HUDEP-2 (cell line): ENCODE data around the gene MYO7B.
A peak's percentile ranks its signal among the peaks of the same experiment; 100 is the strongest.

Experiments used
- DNase-seq, 76 experiments: peaks; one replicate each; lab custom pipeline; 2025; ENCODE audit not compliant: unreplicated experiment in 76 of 76; lab: John Stamatoyannopoulos, UW

MYO7B gene

DNA sequence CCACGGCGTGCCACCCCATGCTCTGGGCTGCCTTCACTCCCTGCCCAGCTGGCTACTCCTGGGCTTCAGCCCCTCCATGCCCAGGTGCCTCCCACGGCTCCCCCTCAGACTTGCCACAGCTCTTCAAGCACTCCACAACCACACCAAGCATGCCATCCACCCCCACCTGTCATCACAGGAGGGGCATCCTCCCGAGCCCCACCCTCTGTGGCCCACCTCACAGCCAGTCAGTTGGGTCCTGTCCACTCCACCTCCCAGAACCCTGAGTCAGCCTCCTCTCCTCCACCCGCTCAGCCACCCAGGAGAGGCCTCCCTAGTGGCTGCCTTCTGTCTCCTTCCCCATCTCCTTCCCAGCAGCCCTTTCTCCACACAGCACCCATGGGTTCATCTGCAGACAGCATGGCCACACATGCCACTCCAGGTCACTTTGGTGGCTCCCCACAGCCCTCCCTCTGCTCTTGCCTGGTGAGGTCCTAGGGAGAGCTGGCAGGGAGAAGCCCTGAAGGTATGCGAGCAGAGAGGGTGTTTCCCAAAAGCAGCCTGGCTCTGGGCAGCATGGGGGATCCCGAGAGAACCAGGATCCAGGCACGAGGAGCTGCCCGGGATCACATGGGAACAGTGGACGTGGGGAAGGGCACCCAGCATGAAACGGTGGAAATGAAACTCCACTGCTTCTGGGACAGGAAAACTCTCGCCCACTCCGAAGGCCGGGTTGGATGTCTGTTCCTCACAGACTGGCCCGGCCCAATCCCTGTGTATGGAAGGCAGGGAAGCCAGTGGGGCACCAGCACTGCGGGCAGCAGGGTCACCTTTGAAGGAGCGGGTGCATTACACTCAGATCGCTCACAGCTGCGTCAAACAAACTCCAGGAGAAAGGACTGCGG lies 137.1 kb downstream of the MYO7B start:
- no peak for DNase-seq

DNA sequence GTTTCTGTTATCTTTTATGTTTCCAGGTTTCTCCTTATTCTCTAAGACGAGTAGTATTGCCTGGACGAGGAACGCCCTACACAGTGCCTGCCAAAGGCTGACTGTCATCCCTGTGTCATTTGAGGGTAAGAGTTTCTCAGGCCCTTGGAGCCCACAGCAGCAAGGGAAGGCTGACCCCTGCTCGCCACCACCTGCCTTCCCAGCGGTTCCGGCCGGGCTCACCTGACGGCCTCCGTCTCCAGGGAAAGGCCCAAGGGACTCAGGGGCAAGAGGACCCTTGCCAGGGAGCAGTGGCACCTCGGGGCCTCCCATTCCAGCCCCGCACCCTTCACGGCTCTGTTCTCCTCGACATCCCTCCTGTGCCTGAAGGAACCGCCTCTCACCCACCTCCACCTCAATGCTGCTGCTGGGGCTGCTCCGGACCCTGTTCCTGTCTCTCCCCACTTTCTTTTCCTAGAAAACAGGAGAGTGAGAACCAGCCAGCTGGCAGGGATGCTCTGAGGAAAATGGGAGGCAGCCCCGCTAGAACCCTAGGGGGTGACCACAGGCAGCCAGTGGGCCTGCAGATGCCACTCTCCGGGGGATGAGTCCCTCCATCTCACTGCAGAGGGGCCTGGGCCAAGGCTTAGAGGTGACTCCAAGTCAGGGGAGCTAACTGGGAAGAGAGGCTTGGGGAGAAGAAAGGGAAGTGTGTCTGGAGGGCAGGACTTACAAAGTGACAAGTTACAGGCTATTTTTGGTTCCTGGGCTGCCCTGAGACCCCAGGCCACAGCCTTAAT lies 138.0 kb downstream of the MYO7B start:
- DNase-seq: no peak

DNA sequence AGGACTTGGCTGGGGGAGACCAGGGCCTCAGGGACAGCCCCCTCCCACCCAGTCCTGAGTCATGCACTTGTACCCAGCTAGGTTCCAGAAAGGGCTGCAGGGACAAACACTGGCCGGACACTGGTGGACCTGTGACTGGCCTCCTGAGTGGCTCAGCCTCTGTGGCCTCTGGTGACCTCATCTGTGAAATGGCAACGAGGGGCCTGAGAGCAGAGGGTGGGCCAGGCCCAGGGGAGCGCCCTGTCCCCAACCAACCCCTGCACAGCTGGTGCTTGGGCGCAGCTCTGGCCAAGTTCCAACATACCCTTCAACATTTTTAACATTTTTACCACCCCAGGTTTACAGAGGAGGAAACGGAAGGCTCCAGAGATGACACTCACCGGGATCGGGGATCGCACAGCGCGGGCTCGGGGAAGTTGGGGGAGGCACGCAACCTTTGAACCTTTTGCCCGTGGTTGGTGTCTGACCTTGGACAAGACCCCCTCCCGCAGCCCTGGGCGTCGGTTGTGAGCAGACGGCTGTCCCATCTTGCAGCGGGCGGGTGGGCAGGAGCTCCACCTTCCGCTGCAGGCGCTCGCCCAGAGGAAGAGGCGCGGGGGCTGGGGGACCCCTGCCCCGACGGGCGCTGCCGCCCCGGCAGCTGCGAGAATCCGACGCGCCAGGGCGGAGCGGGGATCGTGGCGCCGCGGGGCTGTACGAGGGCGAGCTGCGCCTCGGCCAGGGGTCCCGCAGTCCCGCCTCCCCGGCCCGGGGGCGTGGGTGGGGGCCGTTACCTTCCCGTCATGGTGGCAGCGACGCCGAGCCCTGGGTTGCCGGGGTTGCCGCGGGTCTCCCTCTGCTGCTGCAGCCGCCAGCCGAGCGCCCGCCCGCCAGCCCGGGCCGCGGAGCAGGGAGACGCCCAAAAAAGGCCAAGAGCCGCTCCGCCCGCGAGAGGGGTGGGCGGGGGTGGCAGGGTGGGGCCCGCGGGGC lies 139.0 kb downstream of the MYO7B start:
- peak in 10 of 76 experiments; percentile 4 to 31 (median 10) for DNase-seq

DNA sequence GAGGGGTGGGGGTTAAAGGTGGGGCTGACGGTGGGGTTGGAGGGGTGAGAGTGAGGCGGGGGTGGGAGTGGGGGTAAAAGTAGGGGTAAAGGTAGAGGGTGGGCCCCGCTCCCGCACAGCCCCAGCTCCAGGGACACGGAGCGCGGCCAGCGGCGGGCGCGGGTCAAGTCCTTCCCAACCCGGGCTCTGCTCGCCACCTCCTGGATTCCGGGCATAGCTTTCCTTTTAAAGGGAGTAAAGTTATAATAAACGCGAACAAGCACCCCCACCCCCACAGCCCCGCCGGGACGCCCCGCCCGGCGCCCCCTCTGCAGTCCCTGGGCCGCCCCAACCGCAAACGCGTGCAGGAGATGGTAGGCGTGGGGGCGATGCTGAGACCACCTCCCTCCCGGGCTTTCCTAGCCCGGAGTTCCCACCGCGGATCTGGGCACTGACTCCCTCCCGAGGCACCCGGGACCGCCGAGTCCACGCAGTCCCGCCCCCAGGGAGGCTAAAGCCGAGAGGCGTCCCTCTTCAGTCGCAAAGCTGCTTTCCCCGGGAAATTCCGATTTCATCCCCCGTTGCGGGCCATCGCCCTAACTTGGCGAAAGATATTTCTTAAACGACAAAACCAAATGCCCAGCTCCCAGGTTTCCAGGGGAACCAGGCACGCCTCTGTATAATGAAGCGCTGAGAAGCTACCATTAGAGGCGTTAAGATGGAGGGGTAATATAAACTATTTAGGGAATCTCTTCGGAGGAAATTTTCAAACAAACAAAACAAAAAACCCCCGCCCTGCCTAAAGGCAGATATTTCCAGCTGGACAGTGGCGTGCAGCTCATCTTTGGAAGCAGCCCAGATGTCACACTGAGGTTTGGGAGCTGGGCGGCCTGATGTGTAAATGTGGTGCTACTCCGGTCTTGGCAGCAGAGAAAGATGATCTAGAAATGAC lies 140.1 kb downstream of the MYO7B start, which contains the start of gene LIMS2:
Gene LIMS2, minus strand, starts transcription at position 200 of the 931 bp plus-strand sequence. CDS start 506 bp downstream, outside the sequence.
- no peak for DNase-seq

DNA sequence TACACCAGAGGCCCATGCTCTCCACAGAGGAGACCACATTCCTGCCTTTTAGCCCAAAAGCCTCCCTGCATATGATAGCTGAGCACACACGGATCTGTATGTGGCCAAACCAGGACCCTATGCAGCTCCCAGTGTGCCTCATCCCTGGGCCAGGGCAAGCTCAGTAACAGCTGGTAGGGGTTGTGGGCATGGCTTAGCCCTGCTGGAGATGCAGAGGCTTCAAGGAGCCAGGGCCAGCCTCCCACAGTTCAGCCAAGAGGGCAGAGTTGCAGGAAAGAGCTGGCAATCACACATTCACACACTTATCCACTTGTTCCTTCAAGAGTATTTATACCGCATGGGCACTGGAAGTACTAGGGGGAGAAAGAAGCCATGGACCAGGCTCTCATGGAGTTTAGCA lies 141.4 kb downstream of the MYO7B start:
- DNase-seq: no peak

DNA sequence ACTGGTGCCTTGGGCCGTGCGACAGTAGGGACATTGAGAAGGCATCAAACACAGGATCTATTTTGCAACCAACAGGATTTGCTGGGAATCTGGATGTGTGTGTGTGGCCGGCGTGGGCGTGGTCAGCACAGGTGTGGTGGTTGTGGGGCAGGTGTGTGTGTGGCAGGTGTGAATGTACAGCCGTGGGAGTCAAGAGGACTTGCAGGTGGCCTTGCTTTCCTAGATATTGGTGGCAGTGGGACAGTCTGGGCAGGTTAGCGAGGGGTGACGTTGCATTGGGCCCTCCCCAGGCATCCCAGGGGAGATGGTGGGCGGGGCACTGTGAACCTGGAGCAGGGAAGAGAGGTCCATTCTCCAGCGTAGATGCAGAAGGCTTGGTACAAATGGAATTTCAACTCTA lies 143.0 kb downstream of the MYO7B start:
- DNase-seq: no peak

DNA sequence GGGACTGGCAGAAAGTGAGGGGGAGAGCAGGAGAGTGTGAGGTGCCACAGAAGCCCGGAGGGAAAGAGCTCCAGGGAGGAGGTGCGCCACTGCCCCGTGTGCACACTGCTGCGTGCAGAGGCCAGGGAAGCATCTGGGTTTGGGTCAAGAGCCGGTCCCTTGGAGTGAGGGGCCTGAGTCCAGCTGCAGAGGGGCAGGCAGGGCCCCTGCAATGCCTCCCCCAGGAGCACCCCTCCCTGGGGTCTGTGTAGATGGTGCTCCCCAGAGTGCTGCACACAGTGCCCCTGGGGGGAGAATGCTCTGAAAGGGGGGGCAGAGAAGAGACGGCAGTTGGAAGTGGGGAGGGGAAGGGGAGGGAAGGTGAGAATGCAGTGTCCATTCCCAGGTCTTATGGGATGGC lies 143.5 kb downstream of the MYO7B start:
- DNase-seq: no peak

DNA sequence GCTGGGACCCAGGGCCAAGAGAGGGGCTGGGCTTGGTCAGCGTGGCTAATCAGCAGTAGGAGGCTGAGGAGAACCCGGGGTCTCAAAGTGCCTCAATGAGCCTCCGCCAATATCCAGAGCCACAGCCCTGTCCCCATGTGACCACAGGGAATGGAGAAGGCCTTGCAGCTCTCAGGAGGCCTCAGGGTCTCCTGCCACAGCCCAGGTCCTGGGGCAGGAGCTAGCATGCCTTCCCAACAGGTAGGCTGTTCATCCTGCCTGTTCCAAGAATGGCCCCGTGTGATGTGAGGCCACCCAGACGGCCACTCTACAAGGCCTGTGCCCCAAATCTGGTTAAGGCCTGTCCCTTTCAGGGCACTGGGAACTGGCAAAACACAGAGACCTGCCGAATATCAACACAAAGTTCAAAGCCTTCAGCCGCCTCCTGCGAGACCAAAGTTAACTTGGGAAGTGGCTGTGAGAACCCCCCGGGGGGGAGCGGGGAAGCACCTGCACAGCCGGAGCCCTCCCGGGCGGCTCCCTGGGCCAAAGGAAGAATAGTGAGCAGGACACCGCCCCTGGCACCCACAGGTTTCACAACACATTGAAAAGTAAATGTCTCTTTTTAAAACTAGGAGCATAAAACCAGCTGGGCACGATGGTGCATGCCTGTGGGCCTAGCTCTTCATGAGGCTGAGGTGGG lies 144.3 kb downstream of the MYO7B start:
- DNase-seq: no peak

DNA sequence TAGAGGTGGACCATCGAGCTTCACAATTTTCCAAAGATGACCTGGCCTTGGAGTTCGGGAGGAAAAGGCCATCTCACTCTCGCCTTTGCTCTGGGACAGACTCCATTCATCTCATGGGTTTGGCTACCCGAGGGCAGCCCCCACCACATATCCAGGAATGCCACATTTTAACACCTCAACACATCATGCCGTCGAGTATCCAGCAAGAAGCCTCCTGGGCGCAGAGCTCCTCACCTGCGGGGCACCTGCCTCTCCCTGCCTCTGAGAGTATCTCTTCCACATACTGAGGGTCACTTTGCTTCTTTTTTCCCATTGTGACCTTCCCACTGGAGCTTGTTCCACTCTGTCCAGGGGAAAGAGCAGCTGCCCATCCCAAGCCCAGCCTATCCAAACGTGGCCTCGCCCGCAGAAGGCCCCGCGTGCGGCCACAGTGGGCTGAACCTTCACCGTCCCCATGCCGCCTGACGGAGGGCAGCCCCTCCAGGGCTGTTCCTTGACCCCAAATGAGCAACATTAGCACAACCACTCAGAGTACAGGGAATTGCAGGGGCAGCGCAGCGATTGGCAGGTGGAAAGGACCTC lies 145.3 kb downstream of the MYO7B start:
- DNase-seq: no peak

DNA sequence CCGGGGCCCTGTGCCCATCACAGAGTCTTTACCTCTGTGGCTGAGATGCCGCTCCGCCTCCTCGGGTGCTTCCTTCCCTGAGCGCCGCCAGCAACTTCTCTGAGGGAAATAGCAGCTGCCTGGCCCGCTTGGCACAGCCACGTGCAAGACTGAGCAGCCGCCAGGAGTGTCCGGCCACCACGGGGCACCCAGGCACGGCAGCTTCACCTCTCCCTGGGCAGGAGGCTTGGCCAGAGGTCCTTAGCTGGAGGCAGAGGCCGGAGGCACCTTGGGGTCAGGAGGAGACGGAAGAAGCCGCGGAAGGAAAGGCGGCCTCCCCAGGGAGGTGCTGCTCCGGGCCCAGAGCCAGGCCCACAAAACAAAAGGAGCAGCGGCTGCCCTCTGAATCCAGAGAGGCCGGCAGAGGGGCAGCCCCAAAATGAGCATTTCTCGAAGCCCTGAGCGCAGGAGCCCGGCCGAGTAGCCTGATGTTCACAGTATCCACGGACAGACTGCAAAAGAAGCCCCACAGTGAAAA lies 145.9 kb downstream of the MYO7B start:
- DNase-seq: no peak

DNA sequence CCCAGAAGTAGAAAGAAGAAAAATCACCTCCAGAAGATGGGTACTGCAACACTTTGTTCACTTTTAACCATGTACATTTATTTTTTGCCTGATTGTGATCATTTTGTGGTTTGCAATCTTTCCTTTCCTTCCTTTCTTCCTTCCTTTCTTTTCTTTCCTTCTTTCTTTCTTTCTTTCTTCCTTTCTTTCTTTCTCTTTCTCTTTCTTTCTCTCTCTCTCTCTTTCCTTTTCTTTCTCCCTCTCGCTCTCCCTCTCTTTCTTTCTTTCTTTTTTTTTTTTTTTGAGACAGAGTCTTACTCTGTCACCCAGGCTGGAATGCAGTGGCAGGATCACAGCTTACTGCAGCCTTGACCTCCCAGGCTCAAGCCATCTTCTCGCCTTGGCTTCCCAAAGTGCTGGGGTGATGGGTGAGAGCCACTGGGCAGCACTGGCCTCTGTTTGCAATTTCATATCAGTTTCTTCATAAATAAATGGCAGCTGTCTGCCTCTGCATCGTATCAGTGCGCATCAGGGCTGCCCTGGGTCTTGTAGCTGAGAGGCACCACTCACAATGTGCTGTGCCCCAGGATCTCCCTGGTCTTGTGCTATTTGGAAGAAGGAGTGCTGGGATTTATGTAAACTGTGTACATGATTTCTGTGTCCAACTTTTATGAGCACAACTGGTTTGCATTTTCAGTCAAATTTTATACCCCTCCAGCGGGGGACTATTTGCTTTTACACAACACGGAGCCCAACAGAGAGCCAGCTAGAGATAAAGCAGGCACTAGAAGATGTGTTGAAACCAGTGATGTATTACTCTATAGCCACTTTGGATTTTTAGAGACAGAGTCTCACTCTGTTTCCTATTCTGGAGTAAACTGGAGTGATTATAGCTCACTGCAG lies 146.7 kb downstream of the MYO7B start:
- no peak for DNase-seq

DNA sequence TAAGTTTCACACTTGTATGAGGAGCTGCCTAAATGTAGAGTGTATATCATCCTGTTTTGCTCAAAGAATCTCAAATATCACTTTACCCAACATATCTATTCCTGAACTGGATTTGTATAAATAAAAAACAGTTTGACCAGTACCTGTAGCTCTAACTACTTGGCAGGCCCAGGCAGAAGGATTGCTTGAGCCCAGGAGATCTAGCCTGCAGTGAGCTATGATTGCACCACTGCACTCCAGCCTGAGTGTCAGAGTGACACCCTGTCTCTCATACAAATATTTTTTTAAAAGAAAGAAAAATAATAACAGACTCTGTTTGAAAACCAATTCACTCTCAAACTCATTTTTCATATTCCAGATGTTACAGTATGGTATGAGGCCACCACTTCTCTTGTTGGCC lies 147.6 kb downstream of the MYO7B start:
- no peak for DNase-seq

DNA sequence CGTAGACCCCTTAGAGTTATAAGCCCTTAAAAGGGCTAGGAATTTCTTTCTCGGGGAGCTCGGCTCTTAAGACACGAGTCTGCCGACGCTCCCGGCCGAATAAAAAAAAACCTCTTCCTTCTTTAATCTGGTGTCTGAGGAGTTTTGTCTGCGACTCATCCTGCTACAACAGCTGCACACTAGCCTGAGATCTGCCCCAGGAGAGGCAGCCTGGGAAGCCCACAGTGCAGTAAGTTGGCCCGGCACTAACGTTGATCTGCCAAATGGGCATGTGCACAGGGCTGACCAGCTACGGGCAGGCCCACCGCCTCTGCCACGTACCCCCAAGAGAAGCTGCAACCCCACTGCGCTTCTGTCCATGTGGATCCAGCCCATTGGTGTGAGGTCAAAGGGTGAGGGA lies 148.3 kb downstream of the MYO7B start:
- no peak for DNase-seq

DNA sequence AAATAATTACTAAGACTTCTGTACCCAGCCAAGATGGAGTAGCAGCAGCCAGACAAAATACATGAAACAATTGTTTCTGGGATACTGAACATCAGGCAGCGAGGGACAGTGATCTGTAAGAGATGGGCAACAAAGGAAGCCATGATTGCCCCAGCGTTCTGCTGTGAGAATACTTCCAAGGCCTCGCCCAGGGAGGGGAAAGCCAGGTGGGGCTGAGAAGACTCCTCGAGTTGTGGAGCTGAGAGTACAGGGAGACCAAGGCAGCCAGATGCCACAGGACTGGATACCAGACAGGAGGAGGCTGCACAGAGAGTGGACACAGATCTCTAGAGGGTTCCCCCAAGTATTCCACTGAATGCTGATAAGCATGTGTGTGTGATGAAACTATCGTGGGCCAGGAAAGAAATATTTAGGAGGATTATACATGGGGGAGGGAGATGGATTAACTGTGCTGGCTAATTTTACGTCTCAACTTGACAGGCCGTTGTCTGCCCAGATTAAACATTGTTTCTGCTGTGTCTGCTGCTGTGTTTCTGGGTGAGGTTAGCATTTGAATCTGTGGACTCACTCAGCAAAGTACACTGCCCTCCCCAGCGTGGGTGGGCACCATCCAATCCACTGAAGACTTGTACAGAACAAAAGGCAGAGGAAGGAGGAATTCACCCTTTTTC lies 150.1 kb downstream of the MYO7B start:
- DNase-seq: no peak
